ENCODE data around the gene ARHGEF17.

GRCh38 chr11:73386546-73386945, 78.5 kb downstream of the ARHGEF17 start:
- TF ChIP-seq, protein P1, sequence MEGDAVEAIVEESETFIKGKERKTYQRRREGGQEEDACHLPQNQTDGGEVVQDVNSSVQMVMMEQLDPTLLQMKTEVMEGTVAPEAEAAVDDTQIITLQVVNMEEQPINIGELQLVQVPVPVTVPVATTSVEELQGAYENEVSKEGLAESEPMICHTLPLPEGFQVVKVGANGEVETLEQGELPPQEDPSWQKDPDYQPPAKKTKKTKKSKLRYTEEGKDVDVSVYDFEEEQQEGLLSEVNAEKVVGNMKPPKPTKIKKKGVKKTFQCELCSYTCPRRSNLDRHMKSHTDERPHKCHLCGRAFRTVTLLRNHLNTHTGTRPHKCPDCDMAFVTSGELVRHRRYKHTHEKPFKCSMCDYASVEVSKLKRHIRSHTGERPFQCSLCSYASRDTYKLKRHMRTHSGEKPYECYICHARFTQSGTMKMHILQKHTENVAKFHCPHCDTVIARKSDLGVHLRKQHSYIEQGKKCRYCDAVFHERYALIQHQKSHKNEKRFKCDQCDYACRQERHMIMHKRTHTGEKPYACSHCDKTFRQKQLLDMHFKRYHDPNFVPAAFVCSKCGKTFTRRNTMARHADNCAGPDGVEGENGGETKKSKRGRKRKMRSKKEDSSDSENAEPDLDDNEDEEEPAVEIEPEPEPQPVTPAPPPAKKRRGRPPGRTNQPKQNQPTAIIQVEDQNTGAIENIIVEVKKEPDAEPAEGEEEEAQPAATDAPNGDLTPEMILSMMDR (IDR thresholded peaks at IDR 0.05) = no peak
- no peak for TF ChIP-seq POLR2A (IDR thresholded peaks at IDR 0.05)
- TF ChIP-seq EP300 (IDR thresholded peaks at IDR 0.05; ENCODE audit: low read depth) = no peak

Data from transverse colon (tissue), 3 donors.